Cardiac muscle cell (in vitro differentiated cells and primary cell): Measurements from ENCODE around the gene ZFP62. TPM values are rescaled to one million over a fixed set of nuclear protein-coding genes. Genes with fewer than 3 reads are reported as not detected.

Source experiments
- DNase-seq, 2 donors: peaks; one replicate each; pipeline versions ENCODE4 v3.0.0 to v3.0.0-alpha.2; 2010 to 2017; ENCODE audit warnings: low read depth in 1 of 2, low spot score in 1 of 2
- H3K27ac ChIP-seq: fragments of 200-600 bp; sonication (generic); 2 replicates; pipeline ENCODE4 v1.5.1; 2016
- H3K27me3 ChIP-seq: fragments of 200-600 bp; sonication (generic); 2 replicates; pipeline ENCODE4 v1.6.0; 2016; ENCODE audit warnings: control low read depth
- H3K36me3 ChIP-seq: fragments of 200-600 bp; sonication (generic); 2 replicates; pipeline ENCODE4 v1.5.1; 2016; ENCODE audit warnings: control low read depth
- H3K4me1 ChIP-seq: fragments of 200-600 bp; sonication (generic); 2 replicates; pipeline ENCODE4 v1.8.1; 2017; ENCODE audit warnings: low read depth, mild to moderate bottlenecking, mixed run types
- H3K4me3 ChIP-seq: fragments of 200-600 bp; sonication (generic); 2 replicates; pipeline ENCODE4 v1.5.1; 2016; ENCODE audit warnings: mild to moderate bottlenecking
- H3K9me3 ChIP-seq: fragments of 200-600 bp; sonication (generic); 2 replicates; pipeline ENCODE4 v1.5.1; 2017; ENCODE audit warnings: low read depth, mild to moderate bottlenecking, control low read depth
- polyA plus RNA-seq: library from polyadenylated mRNA; unstranded; fragments of >200 nt; fragmentation: Nextera tagmentation; extraction: Ambion mirVana; gene quantifications from 2 replicates; pipeline ENCODE4 v1.2.1, GENCODE V29; 2016
- total RNA-seq: library from RNA; depleted of rRNA; stranded (reverse); fragments of >200 nt; gene quantifications from 2 replicates; pipeline ENCODE4 v1.2.3, GENCODE V29; 2016
- TF ChIP-seq, protein P1 (sequence below): IDR thresholded peaks from 2 replicates; pipeline ENCODE4 v1.5.1; 2012; ENCODE audit warnings: low read depth, mild to moderate bottlenecking, low read length

ZFP62 gene
- total and polyA plus RNA-seq, 2 experiments from 2014 or later, result 15.9 to 30.0 TPM

GRCh38 chr5:180852495-180852894, 8.6 kb downstream of the ZFP62 start:
- no peak for DNase-seq
- peaks cover 15% of the 10 kb centered on the region for H3K9me3 ChIP-seq
- no peaks in the 10 kb centered on the region for H3K4me1 ChIP-seq
- no peak overlapping the region for H3K4me3 ChIP-seq
- no peak overlapping the region for H3K27ac ChIP-seq
- peaks cover 25% of the 10 kb centered on the region for H3K36me3 ChIP-seq
- TF ChIP-seq, protein P1, sequence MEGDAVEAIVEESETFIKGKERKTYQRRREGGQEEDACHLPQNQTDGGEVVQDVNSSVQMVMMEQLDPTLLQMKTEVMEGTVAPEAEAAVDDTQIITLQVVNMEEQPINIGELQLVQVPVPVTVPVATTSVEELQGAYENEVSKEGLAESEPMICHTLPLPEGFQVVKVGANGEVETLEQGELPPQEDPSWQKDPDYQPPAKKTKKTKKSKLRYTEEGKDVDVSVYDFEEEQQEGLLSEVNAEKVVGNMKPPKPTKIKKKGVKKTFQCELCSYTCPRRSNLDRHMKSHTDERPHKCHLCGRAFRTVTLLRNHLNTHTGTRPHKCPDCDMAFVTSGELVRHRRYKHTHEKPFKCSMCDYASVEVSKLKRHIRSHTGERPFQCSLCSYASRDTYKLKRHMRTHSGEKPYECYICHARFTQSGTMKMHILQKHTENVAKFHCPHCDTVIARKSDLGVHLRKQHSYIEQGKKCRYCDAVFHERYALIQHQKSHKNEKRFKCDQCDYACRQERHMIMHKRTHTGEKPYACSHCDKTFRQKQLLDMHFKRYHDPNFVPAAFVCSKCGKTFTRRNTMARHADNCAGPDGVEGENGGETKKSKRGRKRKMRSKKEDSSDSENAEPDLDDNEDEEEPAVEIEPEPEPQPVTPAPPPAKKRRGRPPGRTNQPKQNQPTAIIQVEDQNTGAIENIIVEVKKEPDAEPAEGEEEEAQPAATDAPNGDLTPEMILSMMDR, result no peak
- H3K27me3 ChIP-seq, result no peaks in the 10 kb centered on the region

GRCh38 chr5:180850434-180851078, 10.5 kb downstream of the ZFP62 start:
- no peak for DNase-seq
- Histone ChIP-seq H3K4me3 (no peak overlapping the region), H3K27ac (no peak overlapping the region), H3K4me1 (no peaks in the 10 kb centered on the region), H3K36me3 (peaks cover 25% of the 10 kb centered on the region), H3K27me3 (no peaks in the 10 kb centered on the region), H3K9me3 (peaks cover 15% of the 10 kb centered on the region)
- TF ChIP-seq, protein P1, result no peak

DNA sequence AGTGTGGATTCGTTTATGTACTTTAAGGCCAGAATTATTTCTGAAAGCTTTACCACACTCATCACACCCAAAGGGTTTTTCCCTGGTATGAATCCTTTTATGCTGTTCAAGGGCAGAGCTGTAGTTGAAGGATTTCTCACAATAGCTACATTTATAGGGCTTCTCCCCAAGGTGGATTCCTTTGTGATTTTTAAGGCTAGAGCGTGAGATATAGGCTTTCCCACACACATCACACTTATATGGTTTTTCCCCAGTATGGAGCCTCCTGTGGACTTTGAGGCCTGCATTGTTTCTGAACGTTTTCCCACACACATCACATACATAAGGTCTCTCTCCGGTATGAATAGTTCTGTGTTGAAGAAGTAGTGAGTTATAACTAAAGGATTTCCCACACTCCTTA, 11.2 kb downstream of the ZFP62 start:
- H3K4me1 ChIP-seq, result no peaks in the 10 kb centered on the region
- TF ChIP-seq, protein P1, result no peak
- H3K27ac ChIP-seq, result no peak overlapping the region
- H3K36me3 ChIP-seq, result peaks cover 25% of the 10 kb centered on the region
- no peaks in the 10 kb centered on the region for H3K27me3 ChIP-seq
- DNase-seq, result no peak
- peaks cover 15% of the 10 kb centered on the region for H3K9me3 ChIP-seq
- no peak overlapping the region for H3K4me3 ChIP-seq

DNA sequence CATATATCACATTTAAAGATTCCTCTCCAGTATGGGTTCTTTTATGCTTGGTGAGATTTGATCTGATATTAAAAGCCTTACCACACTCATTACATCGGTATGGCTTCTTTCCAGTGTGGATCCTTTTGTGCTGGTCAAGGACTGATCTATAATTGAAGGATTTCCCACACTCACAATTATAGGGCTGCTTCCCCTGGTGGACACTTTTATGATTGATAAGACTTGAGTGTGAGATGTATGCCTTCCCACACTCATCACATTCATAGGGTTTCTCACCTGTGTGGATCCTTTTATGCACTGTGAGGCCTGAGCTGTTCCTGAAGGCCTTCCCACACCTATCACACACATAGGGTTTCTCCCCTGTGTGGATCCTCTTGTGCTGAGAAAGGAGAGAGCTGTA, 12.2 kb downstream of the ZFP62 start:
- H3K27me3 ChIP-seq, result no peaks in the 10 kb centered on the region
- H3K4me3 ChIP-seq, result no peak overlapping the region
- no peaks in the 10 kb centered on the region for H3K4me1 ChIP-seq
- peaks cover 15% of the 10 kb centered on the region for H3K9me3 ChIP-seq
- TF ChIP-seq, protein P1, result no peak
- no peak for DNase-seq
- H3K36me3 ChIP-seq, result peaks cover 25% of the 10 kb centered on the region
- H3K27ac ChIP-seq, result no peak overlapping the region

GRCh38 chr5:180848265-180848664, 12.8 kb downstream of the ZFP62 start:
- no peaks in the 10 kb centered on the region for H3K27me3 ChIP-seq
- TF ChIP-seq, protein P1, result no peak
- no peak overlapping the region for H3K4me3 ChIP-seq
- no peak overlapping the region for H3K27ac ChIP-seq
- no peak for DNase-seq
- H3K4me1 ChIP-seq, result no peaks in the 10 kb centered on the region
- peaks cover 15% of the 10 kb centered on the region for H3K9me3 ChIP-seq
- H3K36me3 ChIP-seq, result peaks cover 25% of the 10 kb centered on the region
